Measurements from ENCODE around the gene KAZN. TPM values are rescaled to one million over a fixed set of nuclear protein-coding genes. Genes with fewer than 3 reads are reported as not detected.

The KAZN gene
- polyA plus RNA-seq, 2 of the 4 experiments (the other 2 are of a cell fraction) = 1.3 to 1.9 TPM

DNA sequence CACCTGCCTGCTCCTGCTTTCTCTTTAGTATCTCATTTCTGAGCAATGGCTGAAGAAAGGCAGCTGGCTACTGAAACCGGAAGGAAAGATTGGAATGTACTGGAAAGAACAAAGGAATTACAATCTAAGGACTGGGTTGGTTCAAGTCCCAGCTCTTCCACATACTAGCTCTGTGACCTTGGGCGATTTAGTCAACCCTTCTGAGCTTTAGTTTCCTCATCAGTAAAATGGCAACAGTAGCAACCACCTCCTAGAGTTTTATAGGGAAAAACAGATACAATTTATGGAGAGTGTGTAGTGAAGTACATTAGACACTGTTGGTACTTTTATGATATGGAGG, 158.8 kb downstream of the KAZN start:
- CTCF ChIA-PET = no interaction called here
- Histone ChIP-seq H3K27ac (no peak overlapping the region), H3K4me2 (no peak overlapping the region), H3K4me1 (no peaks in the 10 kb centered on the region), H3K4me3 (no peak overlapping the region), H3K9me3 (no peaks in the 10 kb centered on the region)
- POLR2A ChIA-PET = no interaction called here
- FAIRE-seq (no peak), ATAC-seq (no peak), DNase-seq (ENCODE audit: low read depth in 1 of 2, low spot score in 1 of 2) (no peak)
- WGBS (ENCODE audit: missing lambda C conversion rate) = 31% methylated on average over 2 of the region's 2 CpGs
- TF ChIP-seq MYC (IDR thresholded peaks at IDR 0.05; ENCODE audit: borderline replicate concordance, low read length) (no peak), JUN (IDR thresholded peaks at IDR 0.05) (no peak), ZFP36 (IDR thresholded peaks at IDR 0.05; ENCODE audit: borderline replicate concordance, partially characterized antibody) (no peak), ZSCAN20 (CRISPR knock-in tag; IDR thresholded peaks at IDR 0.05) (no peak), FOSB (CRISPR knock-in tag; IDR thresholded peaks at IDR 0.05) (no peak), RFX5 (IDR thresholded peaks at IDR 0.05) (no peak), RARB (CRISPR knock-in tag; IDR thresholded peaks at IDR 0.05) (no peak), PHF8 (IDR thresholded peaks at IDR 0.05; ENCODE audit: borderline replicate concordance, low read depth) (no peak), MAFK (IDR thresholded peaks at IDR 0.05; ENCODE audit: partially characterized antibody) (no peak), BHLHE40 (IDR thresholded peaks at IDR 0.05; ENCODE audit: low read depth, low read length) (no peak)

GRCh38 chr1:14759042-14759818, 160.7 kb downstream of the KAZN start:
- POLR2A ChIA-PET = no interaction called here
- CTCF ChIA-PET = interaction anchor here (1.1 to 1.2 kb wide), 2 partner anchors 11 to 14 kb away, joined by 3 read pairs; no protein-coding TSS in a partner anchor
- FAIRE-seq (no peak), DNase-seq (ENCODE audit: low read depth in 1 of 2, low spot score in 1 of 2) (no peak), ATAC-seq (no peak)
- no peak overlapping the region for H3K27ac ChIP-seq
- TF ChIP-seq CHD4 (IDR thresholded peaks at IDR 0.05; ENCODE audit: borderline replicate concordance) (no peak), HOXB13 (CRISPR knock-in tag; IDR thresholded peaks at IDR 0.05; ENCODE audit: low read depth) (no peak), MAX (IDR thresholded peaks at IDR 0.05) (no peak), CTCF (IDR thresholded peaks at IDR 0.05) (no peak), CEBPB (IDR thresholded peaks at IDR 0.05) (no peak), HMGXB4 (CRISPR knock-in tag; IDR thresholded peaks at IDR 0.05; ENCODE audit: borderline replicate concordance) (no peak), MAFK (IDR thresholded peaks at IDR 0.05; ENCODE audit: partially characterized antibody) (no peak), TFCP2L1 (CRISPR knock-in tag; IDR thresholded peaks at IDR 0.05) (no peak), RAD21 (conservative IDR thresholded peaks at IDR 0.05 in 1 of 2, IDR thresholded peaks at IDR 0.05 in 1 of 2) (no peak), CBX2 (IDR thresholded peaks at IDR 0.05; ENCODE audit: borderline replicate concordance, low read depth) (no peak), HDAC2 (IDR thresholded peaks at IDR 0.05) (no peak), MAZ (IDR thresholded peaks at IDR 0.05; ENCODE audit: borderline replicate concordance, low read depth, low read length) (no peak), TP53 (CRISPR knock-in tag; IDR thresholded peaks at IDR 0.05) (no peak)
- TF ChIP-seq, protein P1, sequence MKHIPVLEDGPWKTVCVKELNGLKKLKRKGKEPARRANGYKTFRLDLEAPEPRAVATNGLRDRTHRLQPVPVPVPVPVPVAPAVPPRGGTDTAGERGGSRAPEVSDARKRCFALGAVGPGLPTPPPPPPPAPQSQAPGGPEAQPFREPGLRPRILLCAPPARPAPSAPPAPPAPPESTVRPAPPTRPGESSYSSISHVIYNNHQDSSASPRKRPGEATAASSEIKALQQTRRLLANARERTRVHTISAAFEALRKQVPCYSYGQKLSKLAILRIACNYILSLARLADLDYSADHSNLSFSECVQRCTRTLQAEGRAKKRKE (CRISPR knock-in tag; IDR thresholded peaks at IDR 0.05; ENCODE audit: low read depth) = no peak
- no peak overlapping the region for H3K4me3 ChIP-seq
- no peaks in the 10 kb centered on the region for H3K9me3 ChIP-seq
- no peak overlapping the region for H3K4me2 ChIP-seq
- H3K4me1 ChIP-seq = no peaks in the 10 kb centered on the region
- 71% methylated on average over 15 of the region's 15 CpGs for WGBS (ENCODE audit: missing lambda C conversion rate)

Data from A549 (cell line).